GM19467 (cell line): ENCODE results near the gene TSPAN17.

Source experiments
- ATAC-seq: cut with Tn5 transposase; IDR thresholded peaks from one replicate; pipeline ENCODE4 v1.9.1; 2021; ENCODE audit warnings: mild to moderate bottlenecking, moderate library complexity; ENCODE audit not compliant: unreplicated experiment

TSPAN17 gene

DNA sequence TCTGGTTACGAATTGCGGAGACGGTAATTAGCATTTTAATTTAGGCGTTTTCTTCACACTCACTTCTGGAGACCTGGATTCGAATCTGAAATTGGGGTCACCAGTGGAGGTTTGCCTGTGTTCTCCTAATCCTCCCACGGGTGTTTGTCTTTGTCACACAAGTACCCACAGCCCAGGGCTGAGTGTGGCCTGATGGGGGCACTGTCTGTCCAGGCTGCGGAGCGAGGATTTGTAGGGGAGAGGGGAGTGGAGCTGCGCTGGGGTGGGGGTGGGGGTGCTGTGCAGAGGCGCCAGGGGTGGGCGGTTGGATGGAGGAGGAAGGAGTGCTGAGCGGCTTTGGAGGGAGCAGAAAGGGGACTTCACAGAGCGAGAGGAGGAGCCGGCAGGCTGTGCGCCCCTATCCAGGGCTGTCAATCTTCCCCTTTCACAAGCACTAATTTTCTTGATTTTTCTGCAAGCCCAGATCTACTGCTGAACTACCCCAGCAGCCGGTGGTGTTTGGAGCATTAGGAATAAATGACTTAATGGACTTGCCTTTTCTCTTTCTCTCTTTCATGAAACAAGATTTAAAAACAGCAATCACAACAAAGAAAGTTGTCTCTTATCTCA is 53.1 kb downstream of the TSPAN17 start:
- ATAC-seq: no peak

GRCh38 chr5:176702671-176703641 is 55.7 kb downstream of the TSPAN17 start:
- no peak for ATAC-seq

DNA sequence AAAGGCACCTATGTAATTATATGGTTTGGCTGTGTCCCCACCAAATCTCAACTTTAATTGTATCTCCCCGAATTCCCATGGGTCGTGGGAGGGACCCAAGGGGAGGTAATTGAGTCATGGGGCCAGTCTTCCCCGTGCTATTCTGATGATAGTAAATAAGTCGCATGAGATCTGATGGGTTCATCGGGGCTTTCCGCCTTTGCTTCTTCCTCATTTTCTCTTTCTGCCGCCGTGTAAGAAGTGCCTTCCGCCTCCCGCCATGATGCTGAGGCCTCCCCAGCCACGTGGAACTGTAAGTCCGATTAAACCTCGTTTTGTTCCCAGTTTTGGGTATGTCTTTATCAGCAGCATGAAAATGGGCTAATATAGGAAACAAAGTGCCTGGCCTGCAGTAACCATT is 56.6 kb downstream of the TSPAN17 start:
- ATAC-seq: no peak

DNA sequence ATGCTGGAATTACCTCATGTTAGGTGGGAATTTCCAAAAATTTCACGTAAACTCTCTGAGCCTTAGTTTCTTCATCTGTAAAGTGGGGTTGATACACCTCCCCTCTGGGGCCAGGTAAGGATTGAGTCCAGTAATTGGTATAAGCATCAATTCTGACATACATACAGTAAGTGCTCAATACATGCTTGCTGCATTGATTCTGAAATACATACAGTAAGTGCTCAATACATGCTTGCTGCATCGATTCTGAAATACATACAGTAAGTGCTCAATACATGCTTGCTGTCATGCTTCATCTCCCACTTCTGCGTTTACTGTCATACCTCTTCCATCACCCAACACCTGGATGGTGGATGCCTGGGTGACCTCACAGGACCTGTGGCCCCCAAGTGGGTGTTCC is 57.1 kb downstream of the TSPAN17 start:
- ATAC-seq: no peak

- no peak for ATAC-seq
These were observed 57.5 kb downstream of the TSPAN17 start for GRCh38 chr5:176704817-176705216.
